Measurements from ENCODE around the gene RAVER1.

RAVER1 gene

GRCh38 chr19:10317045-10317856 lies 16.1 kb downstream of the RAVER1 start:
- FAIRE-seq, result no peak

- FAIRE-seq, result no peak
Observed at GRCh38 chr19:10316229-10317044, 16.9 kb downstream of the RAVER1 start.

DNA sequence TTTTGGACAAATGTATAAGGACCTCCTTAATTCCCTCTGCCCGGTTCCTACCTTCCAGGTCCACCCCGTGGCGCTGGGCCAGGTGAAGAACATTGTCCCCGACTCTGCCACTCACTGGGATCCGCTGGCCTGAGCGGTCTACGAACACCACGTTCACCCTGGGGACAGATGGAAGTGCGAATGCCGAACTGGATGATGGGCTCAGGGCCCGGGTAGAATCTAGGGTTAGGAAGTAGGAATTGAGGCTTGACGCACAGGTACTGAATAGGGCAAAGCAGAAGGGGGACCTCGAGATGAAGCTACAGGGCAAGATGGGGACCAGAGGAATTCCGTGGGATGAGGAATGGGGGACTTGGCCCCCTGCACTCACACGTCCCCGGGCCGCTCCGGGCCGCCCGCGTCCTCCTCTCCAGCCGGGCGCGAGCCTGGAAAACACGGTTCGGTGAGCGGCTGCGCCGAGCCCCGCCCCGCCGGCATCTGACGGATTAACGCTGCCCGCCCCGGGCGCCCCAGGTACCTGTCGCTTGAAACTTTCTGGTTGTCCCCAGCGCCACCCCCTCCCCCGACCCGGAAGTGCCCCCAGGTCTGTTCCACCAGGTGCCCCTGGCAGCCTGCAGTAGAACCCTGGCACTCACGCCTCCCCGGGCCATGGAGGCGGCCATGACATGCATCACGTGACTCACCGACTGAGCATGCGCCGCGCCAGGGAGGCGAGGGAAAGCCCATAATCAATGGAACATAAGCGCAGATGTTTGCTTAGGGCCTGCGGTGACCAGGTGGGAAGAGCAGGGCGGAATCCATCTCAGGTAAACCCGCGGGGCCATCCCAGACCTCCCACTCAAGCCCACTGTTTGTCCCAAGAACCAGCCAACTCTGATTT lies 17.8 kb downstream of the RAVER1 start, which contains the start of gene FDX2:
Gene FDX2 (minus strand): TSS at position 681 of the 880 bp plus-strand sequence. CDS start 19 bp downstream, at position 662.
- FAIRE-seq, result no peak

GRCh38 chr19:10309423-10309822 lies 23.9 kb downstream of the RAVER1 start, which contains the start of gene ZGLP1:
TSS of gene ZGLP1 (minus strand) at chr19:10309815.
- no peak for FAIRE-seq

DNA sequence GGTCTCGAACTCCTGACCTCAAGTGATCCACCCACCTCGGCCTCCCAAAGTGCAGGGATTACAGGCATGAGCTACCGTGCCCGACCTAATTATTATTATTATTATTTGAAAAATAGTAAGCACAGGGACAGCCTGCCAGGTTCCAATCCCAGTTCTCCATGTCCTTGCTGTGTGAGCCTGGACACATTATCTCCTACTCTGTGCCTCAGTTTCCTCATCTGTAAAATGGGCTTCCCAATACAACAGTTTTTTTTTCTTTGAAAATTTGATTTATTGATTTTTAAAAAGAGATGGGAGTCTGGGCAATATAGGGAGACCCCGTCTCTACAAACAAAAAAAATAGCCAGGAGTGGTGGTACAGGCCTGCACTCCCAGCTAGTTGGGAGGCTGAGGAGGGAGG lies 27.0 kb downstream of the RAVER1 start:
- no peak for FAIRE-seq

DNA sequence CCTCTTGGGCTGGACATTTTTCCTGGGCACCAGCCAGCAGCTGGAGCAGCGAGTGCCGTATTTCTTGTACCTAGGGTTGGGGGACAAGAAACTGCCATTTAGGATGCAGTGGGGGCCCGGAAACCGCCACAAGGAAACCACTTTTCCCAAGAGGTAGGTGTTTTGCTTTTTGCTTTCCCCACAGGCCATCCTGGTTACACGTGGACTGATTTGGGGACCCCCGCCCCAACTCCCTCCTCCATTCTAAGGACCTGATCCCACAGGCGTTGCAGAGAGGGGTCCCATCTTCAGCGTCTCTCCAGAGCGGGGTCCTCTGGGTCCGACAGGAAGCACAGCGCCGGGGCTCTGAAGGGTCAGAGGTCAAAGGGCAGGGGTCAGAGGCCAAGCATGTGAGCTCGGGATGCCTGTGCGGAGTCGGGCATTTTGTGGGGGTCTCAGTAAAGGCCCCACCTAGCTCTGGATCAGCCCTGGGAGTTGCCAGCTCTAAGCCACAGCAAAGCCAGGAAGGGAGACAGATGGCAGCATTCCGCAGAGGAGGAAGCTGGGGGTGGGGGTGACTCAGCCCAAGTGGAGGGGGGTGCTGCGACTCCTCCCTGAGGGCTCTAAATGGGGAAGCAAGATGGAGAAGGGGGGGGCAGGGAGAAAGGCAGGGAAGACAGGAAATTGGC lies 28.1 kb downstream of the RAVER1 start:
- FAIRE-seq, result no peak

GRCh38 chr19:10299545-10300458 lies 33.5 kb downstream of the RAVER1 start:
- FAIRE-seq, result no peak

GRCh38 chr19:10295847-10296591 lies 37.3 kb downstream of the RAVER1 start:
- FAIRE-seq, result no peak

DNA sequence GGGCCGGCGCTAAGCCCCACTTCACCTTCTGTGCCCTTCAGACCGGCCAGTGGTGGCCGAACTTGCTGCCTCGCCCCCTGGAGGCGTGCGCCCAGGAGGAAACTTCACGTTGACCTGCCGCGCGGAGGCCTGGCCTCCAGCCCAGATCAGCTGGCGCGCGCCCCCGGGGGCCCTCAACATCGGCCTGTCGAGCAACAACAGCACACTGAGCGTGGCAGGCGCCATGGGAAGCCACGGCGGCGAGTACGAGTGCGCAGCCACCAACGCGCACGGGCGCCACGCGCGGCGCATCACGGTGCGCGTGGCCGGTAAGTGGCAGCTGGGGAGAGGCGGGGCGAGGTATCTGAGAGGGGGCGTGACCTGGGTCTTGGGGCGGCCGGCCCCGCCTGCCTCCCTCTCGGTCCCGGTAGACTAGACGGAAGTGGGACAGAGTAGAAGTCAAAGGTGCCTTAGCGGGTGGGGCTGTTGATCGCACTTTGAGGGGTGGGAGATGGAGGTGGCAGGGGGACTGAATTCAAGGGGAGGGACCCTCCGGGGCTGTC lies 38.0 kb downstream of the RAVER1 start:
- FAIRE-seq, result no peak

GRCh38 chr19:10294368-10294697 lies 39.0 kb downstream of the RAVER1 start:
- no peak for FAIRE-seq

DNA sequence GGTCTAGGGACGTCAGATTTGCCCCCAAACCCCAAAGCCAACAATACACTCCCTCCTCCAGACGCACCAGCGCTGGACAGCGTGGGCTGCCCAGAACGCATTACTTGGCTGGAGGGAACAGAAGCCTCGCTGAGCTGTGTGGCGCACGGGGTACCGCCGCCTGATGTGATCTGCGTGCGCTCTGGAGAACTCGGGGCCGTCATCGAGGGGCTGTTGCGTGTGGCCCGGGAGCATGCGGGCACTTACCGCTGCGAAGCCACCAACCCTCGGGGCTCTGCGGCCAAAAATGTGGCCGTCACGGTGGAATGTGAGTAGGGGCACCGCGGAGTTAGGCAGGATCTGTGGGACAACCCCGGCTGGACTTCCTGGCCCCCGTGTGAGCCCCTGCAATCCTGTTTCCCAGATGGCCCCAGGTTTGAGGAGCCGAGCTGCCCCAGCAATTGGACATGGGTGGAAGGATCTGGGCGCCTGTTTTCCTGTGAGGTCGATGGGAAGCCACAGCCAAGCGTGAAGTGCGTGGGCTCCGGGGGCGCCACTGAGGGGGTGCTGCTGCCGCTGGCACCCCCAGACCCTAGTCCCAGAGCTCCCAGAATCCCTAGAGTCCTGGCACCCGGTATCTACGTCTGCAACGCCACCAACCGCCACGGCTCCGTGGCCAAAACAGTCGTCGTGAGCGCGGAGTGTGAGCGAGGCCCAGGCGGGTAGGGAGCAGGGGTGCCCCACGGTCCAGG lies 39.5 kb downstream of the RAVER1 start:
- no peak for FAIRE-seq

GRCh38 chr19:10292789-10293636 lies 40.3 kb downstream of the RAVER1 start:
- no peak for FAIRE-seq

DNA sequence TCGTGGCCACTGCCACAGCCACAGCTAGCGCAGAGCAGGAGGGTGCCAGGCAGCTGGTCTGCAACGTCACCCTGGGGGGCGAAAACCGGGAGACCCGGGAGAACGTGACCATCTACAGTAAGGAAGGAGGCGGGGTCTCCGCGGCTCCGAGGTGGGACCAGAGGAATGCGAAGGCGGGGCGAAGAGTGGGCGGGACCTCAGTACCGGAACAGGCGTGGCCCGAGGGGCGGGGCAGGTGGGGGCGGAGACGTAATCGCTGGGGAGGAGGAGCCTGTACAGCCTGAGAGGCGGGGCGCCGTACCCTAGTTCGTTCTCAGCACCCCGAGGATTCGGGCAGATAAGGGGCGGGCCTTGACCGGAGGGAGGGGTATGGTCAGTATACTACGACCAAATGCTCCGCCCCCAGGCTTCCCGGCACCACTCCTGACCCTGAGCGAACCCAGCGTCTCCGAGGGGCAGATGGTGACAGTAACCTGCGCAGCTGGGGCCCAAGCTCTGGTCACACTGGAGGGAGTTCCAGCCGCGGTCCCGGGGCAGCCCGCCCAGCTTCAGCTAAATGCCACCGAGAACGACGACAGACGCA lies 41.0 kb downstream of the RAVER1 start:
- no peak for FAIRE-seq

DNA sequence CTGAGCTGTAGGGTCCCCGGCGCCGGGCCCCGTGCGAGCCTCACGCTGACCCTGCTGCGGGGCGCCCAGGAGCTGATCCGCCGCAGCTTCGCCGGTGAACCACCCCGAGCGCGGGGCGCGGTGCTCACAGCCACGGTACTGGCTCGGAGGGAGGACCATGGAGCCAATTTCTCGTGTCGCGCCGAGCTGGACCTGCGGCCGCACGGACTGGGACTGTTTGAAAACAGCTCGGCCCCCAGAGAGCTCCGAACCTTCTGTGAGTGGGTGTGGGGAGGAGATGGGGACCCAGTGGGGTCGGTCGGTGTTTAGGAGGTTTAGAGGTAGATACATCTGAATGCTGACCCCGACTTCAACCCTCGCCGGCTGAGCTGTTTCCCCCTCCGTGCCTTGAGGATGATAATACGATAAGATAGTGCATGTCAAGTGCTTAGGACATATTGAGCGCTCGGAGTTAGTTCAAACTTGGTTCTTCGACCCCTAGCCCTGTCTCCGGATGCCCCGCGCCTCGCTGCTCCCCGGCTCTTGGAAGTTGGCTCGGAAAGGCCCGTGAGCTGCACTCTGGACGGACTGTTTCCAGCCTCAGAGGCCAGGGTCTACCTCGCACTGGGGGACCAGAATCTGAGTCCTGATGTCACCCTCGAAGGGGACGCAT lies 41.6 kb downstream of the RAVER1 start:
- FAIRE-seq, result no peak

DNA sequence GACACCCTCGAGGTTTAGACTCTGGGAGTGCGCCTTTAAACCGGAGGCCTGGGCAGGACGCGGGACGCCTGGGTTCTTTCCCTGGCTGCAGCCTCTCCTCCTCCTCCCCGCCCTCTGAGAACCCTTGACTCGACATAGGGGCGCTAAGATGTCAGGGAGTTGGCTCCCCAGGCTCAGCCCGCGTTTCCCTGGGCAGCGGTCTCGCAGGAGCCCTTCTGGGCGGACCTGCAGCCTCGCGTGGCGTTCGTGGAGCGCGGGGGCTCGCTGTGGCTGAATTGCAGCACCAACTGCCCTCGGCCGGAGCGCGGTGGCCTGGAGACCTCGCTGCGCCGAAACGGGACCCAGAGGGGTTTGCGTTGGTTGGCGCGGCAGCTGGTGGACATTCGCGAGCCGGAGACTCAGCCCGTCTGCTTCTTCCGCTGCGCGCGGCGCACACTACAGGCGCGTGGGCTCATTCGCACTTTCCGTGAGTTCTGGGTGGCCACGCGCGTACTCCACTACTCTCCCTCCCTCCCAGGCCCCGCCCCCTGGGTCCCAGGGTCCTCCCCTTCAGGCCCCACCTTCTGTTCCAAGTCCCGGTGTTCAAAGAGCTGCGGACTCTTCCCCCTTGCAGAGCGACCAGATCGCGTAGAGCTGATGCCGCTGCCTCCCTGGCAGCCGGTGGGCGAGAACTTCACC lies 42.3 kb downstream of the RAVER1 start:
- FAIRE-seq, result no peak

DNA sequence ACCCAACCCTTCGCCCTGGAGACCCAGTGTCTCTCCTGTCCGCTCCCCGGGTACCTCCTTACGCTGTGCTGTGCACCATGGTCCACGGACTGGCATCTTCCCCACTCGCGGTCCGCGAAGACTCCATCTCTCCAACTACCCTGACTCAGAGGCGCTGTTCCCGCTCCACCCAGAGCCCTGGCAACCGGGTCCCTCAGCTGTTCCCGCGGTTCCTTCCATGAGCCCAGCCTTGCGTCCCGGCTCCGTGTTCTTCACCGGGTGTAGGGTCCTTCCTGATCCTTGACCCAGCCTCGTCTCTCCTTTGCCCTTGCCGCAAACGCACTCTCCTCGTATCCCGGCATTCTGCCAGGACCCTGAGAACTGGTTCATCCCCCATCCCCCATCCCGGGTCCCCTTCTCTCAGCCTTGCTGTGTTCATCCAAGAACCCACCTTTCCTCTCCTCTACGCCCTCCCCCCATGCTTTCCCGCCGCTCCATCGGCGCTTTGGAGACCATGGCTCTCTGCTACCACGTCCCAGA lies 42.9 kb downstream of the RAVER1 start:
- no peak for FAIRE-seq

All from TTC549 (cell line).